Measurements from ENCODE around the gene ZSWIM1.

ZSWIM1 gene

DNA sequence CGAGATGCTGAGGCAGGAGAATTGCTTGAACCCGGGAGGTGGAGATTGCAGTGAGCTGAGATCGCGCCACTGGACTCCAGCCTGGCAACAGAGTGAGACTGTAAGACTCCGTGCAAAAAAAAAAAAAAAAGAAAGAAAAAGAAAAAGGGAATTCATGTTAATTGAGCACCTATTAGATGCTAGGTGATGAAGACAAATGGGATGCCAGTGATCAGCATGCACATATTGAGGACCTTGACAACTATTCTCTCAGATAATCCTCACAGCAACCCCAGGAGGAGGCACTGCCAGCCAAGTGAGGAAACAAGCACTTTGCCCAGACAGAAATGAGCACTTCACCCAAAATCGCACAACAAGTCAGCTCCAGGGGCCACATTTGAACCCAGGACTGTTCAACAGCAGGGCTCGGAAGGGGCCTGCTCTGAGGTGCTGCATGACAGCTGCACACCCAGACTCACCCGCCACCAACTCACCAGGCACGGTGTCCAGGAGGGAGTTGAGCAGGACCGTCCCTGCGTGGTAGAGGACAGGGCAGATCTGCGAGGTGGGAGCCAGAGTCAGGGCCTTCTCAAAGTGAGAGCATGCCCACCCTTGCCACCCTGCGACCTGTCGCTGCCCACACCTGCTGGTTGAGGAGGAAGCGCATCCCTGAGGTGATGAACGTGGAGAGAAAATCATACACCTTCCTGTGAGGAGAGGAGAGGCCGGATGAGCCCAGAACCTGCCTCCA lies 26.4 kb downstream of the ZSWIM1 start:
- DNase-seq: no peak

DNA sequence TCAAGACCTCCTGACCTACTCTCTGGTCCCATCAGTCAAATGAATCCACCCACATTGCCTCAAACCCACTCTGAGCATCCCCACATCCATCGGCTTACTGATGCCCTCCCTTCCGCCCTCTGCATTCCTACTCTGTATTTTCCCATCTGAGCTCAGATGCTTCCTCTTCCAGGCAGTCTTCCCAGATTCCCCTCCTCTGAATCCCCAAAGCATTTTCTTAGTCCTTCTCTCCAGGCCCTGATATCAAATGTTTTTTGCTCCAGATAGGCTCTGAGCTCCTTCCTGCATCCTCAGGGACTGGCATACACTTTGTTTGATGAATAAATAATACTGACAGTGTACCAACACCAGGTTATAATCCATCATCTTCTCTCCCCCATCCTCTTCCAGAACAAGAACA lies 27.1 kb downstream of the ZSWIM1 start:
- no peak for DNase-seq

- no peak for DNase-seq
Observed at GRCh38 chr20:45909336-45909808, 28.3 kb downstream of the ZSWIM1 start.

DNA sequence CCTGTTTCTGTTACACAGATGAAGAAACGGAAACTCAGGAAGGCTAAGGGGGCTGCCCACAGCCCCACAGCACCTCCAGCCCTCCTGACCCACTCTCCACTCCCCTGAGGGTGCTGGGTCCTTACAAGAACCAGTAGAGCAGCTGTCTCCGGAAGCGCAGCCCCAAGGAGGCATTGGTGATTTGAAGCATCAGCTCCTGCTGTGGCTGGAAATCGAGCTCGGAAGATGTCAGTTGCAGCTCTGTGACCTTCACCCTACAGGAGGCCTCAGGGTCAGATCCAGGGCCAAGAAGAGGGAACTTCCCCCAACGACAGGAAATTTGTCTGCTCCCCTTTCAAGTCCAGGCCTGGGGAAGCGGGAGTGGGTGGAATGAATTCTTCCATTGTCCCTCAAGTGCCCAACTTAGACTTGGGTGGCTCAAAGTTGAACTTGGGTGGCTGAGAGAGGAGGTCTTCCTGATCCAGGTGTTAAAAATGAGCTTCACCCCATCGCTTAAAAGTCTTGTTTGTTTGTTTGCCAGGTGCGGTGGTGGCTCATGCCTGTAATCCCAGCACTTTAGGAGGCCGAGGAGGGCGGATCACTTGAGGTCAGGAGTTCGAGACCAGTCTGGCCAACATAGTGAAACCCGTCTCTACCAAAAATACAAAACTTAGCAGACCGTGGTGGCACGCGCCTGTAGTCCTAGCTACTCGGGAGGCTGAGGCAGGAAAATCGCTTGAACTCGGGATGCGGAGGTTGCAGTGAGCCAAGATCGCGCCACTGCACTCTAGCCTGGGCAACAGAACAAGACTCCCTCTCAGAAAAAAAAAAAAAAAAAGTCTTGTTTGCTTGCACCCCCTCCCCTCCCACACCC lies 29.0 kb downstream of the ZSWIM1 start:
- DNase-seq: no peak

DNA sequence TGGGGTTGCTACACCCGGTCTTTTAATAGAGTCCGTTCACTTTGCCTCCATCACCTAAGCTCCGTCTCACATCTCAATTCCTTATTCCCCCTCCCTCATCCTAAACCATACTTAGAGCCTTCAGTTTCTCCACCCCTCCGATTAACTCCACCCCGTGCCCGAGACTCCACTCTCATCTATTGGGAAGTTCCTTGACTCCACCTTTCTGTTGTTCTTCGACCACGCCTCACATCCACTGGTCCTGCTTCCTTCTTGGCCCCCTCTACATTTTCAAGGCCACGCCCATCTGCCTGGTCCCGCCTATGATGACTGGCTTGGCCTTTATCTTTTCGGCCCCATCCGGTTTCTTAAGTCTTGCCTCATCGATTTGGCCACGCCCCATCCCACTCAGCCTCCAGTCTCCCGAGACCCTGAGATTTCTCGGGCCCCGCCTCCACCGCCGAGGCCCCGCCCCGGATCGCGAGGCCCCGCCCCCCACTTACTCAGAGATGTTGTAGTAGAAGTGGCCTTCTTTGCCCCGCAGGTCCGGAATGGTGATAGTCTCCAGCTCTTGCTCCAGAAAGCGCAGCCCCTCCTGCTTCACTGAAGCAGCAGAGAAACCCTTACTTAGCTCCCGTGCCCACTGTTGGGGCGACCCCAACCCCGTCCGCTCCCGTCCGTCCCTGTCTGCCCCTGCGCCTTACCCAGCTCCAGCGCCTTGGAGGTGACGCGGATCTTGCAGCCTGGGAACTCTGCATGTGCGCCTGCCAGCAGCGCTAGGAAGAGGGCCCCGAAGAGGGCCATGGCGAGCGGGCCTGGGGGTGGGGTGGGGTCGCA lies 29.9 kb downstream of the ZSWIM1 start:
- DNase-seq: peak; percentile 6 to 92 (median 70)

- peak in 52 of 56 donors; percentile 22 to 86 (median 60) for DNase-seq
Observed at GRCh38 chr20:45911486-45912343, 30.7 kb downstream of the ZSWIM1 start, which contains the start of gene PLTP. Gene PLTP, minus strand, starts transcription at chr20:45912155. Its CDS starts 703 bp downstream, at chr20:45911452.

GRCh38 chr20:45912344-45912682 lies 31.3 kb downstream of the ZSWIM1 start:
- no peak for DNase-seq

DNA sequence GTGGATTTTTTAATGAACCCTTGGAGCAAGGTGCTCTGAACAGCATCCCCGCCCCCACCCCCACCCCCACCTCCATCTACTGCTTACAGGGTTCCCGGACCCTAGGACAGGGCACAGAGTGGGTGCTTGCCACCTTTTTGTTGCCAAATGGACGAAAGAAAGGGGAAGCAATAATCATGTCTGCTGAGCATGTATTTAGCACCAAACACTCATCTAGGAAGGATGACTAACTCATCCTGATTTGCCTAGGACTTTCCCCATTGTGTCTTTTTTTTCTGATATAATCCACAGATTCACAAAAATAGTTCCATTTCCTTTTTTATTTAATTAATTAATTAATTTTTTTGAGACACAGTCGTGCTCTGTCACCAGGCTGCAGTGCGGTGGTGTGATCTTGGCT lies 32.1 kb downstream of the ZSWIM1 start:
- DNase-seq: no peak

DNA sequence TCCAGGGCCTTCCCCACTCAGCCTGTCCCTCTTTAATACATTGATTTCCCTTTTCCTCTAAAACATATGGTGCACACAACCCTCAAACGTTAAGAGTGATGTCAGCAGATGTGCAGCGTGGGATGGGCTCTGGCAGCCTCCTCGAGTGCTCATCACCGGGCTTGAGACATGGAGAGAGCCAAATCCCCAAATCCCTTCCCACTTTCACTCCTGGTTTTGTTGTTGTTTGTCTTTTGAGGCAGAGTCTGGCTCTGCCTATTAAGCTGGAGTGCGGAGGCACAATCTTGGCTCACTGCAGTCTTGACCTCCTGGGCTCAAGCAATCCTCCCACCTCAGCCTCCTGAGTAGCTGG lies 36.7 kb downstream of the ZSWIM1 start:
- DNase-seq: no peak

GRCh38 chr20:45918182-45918737 lies 37.2 kb downstream of the ZSWIM1 start:
- DNase-seq: no peak

- DNase-seq: no peak
Observed at GRCh38 chr20:45918779-45919537, 37.9 kb downstream of the ZSWIM1 start.

GRCh38 chr20:45919542-45920399 lies 38.7 kb downstream of the ZSWIM1 start:
- no peak for DNase-seq

- DNase-seq: no peak
Observed at GRCh38 chr20:45920462-45921336, 39.7 kb downstream of the ZSWIM1 start.

DNA sequence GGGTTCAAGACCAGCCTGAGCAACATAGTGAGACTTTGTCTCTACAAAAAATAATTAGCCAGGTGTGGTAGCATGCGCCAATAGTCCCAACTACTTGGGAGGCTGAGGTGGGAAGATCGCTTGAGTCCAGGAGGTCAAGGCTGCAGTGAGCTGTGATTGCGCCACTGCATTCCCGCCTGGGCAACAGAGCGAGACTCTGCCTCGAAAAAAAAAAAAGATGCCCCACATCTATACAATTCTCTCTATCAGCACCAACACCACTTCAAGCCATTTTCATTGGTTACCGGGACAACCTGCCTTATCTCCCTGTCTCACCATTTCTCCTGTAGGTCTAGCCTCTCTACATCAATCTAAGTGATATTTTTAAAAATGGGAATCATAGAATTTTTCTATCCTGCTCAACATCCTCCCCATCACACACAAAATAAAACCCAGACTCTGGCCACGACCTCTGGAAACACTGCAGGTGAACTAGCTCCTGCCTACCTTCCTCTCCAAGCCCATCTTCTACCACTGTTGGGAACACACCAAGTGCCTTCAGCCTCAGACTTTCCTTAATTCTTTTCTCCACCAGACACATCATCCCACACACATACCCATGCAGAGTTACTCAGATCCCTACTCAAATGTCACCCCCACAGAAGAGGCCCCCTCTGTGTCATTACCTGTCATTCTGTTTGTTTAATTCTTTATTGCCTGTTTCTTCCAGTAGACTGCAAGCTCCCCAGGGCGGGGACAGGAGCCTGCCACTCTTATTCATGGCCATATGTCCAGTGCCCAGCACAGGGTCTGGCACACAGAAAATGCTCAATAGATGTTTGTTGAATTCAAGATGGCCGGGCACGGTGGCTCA lies 40.5 kb downstream of the ZSWIM1 start:
- DNase-seq: no peak

- DNase-seq: no peak
Observed at GRCh38 chr20:45924391-45925261, 43.6 kb downstream of the ZSWIM1 start.

Measured in nucleus accumbens (tissue), 56 donors.